CD4-positive, CD25-positive, alpha-beta regulatory T cell (primary cell): ENCODE measurements around the gene TMSB10. TPM values are rescaled to one million over a fixed set of nuclear protein-coding genes. Genes with fewer than 3 reads are reported as not detected.

Source experiments
- ATAC-seq, 2 donors: fragments of 150-1000 bp; cut with Tn5 transposase; one replicate each; pipeline ENCODE4 v1.10.0; 2021; ENCODE audit warnings: low read depth in 2 of 2, moderate number of reproducible peaks in 2 of 2, moderate library complexity in 1 of 2
- DNase-seq, 3 donors: peaks; one replicate each; pipeline versions ENCODE4 v3.0.0 to v3.0.0-alpha.2; 2012 to 2022; ENCODE audit warnings: mixed read lengths in 1 of 3
- H3K27ac ChIP-seq: one replicate; pipeline ENCODE4 v1.7.0; 2013; ENCODE audit warnings: mild to moderate bottlenecking, low read length; ENCODE audit not compliant: insufficient read depth, poor library complexity, severe bottlenecking
- H3K27me3 ChIP-seq: one replicate; pipeline ENCODE4 v1.7.0; 2013; ENCODE audit warnings: low read length; ENCODE audit not compliant: control insufficient read depth, insufficient read depth
- H3K36me3 ChIP-seq: one replicate; pipeline ENCODE4 v1.7.0; 2013; ENCODE audit warnings: mild to moderate bottlenecking, low read length, moderate library complexity; ENCODE audit not compliant: control insufficient read depth, insufficient read depth
- H3K4me1 ChIP-seq: 2 replicates; pipeline ENCODE4 v1.7.0; 2013; ENCODE audit warnings: mild to moderate bottlenecking, low read length; ENCODE audit not compliant: insufficient read depth, control insufficient read depth, poor library complexity, severe bottlenecking
- H3K4me3 ChIP-seq: one replicate; pipeline ENCODE4 v1.7.0; 2013; ENCODE audit warnings: low read depth, mild to moderate bottlenecking, low read length, moderate library complexity
- H3K9me3 ChIP-seq, 2 experiments: 1 replicate in 1 of 2; 2 replicates in 1 of 2; pipeline ENCODE4 v1.7.0; 2013; ENCODE audit warnings: low read length in 2 of 2, mild to moderate bottlenecking in 1 of 2, moderate library complexity in 1 of 2; ENCODE audit not compliant: control insufficient read depth in 2 of 2
- H3K27ac Mint-ChIP-seq, 3 donors: one replicate each; pipeline ENCODE4 v1.8.0; 2020 to 2022; ENCODE audit warnings: mild to moderate bottlenecking in 3 of 3, mixed read lengths in 3 of 3, moderate library complexity in 2 of 3
- H3K27me3 Mint-ChIP-seq: one replicate; pipeline ENCODE4 v1.8.0; 2022; ENCODE audit warnings: mild to moderate bottlenecking, mixed read lengths
- H3K36me3 Mint-ChIP-seq: one replicate; pipeline ENCODE4 v1.8.0; 2020; ENCODE audit warnings: mixed read lengths
- H3K4me1 Mint-ChIP-seq, 4 donors: one replicate each; pipeline ENCODE4 v1.8.0; 2020 to 2022; ENCODE audit warnings: mixed read lengths in 4 of 4, mild to moderate bottlenecking in 1 of 4
- H3K4me3 Mint-ChIP-seq, 4 donors: one replicate each; pipeline ENCODE4 v1.8.0; 2020 to 2022; ENCODE audit warnings: mild to moderate bottlenecking in 4 of 4, mixed read lengths in 4 of 4, moderate library complexity in 3 of 4
- H3K9me3 Mint-ChIP-seq, 7 donors: one replicate each; pipeline ENCODE4 v1.8.0; 2020 to 2022; ENCODE audit warnings: mixed read lengths in 7 of 7, mild to moderate bottlenecking in 3 of 7, moderate library complexity in 2 of 7
- polyA plus RNA-seq, 4 donors: library from polyadenylated mRNA; unstranded; fragments of 300-500 nt; fragmentation: Illumina TruSeq; gene quantifications; one replicate each; pipeline ENCODE4 v1.2.3, GENCODE V29; 2021
- total RNA-seq: library from RNA; stranded (reverse); gene quantifications from one replicate; pipeline ENCODE4 v1.2.3, GENCODE V29; 2022

Gene TMSB10
- total RNA-seq = 2,468 TPM
- polyA plus RNA-seq = over 10,000 TPM in 1 of 4 donors, 1,000 to 10,000 TPM in 3; 7,086 to 10,693 (median 8,015) TPM

DNA sequence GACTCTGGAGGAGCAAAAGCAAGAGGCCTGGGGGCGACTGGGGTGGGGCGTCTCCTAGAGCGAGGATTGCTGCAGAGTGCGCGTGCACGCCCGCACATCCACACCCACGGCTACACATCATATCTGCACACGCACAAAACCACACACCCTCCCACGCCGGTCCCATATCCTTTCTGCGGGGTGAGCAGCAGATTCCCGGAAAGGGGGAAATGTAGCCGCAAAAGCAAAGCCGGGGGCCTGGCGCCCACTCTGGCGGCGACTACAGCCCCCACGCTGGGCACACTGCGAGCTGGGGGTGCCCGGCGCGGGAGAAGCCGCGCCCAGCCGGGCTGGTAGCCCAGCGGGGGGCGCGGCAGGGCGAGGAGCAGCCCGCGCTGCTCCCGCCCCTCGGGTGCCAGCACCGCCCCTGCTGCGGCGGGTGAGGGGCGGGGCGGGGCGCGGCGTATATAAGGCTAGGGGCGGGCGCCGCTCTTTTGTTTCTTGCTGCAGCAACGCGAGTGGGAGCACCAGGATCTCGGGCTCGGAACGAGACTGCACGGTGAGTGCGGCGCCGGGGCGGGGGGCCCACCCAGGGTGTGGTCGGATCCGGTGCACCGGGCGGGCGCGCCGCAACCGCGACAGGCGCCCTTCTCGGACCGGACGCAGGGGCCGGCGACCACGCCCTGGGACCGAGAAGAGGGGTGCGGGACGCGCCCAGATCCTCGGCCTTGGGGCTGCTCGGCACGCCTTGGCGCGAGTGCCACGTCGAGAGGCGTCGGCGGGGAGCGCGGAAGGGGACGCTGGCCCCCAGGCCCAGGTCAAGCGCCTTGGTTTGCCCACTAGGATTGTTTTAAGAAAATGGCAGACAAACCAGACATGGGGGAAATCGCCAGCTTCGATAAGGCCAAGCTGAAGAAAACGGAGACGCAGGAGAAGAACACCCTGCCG, at the start of gene TMSB10:
Gene TMSB10 (plus strand): TSS at position 476 of the 927 bp plus-strand sequence.
- Mint-ChIP-seq H3K27me3 (no peaks in the 10 kb centered on the region), H3K27ac (peak within 1 kb of the TSS; percentile 91 to 96 (median 94)), H3K9me3 (peaks cover 1 to 17% (median 6%) of the 10 kb centered on the region in 7 donors), H3K4me1 (peaks cover 21 to 67% (median 46%) of the 10 kb centered on the region in 4 donors), H3K4me3 (peak within 1 kb of the TSS; percentile 92 to 97 (median 97)), H3K36me3 (peaks cover 25% of the 10 kb centered on the region)
- Histone ChIP-seq H3K27ac (peak within 1 kb of the TSS; percentile 79), H3K9me3 (no peaks in the 10 kb centered on the region), H3K4me3 (peak within 1 kb of the TSS; percentile 99), H3K36me3 (peaks cover 4% of the 10 kb centered on the region), H3K27me3 (no peaks in the 10 kb centered on the region), H3K4me1 (peaks cover 32% of the 10 kb centered on the region)
- ATAC-seq (peak; percentile 67 to 73), DNase-seq (peak; percentile 85 to 93 (median 92))

DNA sequence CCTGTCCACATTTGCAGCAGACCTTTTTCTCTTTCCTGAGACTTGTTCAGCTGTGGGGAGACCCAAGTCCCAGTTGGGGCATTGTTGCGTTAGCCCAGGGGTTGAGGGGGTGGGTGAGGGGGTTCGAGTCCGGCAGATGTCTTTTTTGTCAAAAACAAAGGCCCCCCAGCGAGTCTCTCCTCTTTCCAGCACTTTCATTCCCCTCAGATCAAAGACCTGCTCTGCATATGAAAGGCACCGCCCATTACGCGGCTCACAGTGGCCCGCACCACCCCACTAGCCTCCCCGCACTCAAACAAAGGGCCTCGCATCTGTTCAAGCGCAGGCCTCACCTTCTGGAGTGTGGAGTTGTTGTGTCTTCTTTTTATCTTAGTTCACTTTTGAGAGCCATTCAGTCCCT, 49.7 kb upstream of the TMSB10 start:
- Mint-ChIP-seq H3K27me3 (no peaks in the 10 kb centered on the region), H3K9me3 (peaks cover 2 to 12% (median 4%) of the 10 kb centered on the region in 7 donors), H3K36me3 (peaks cover 51% of the 10 kb centered on the region), H3K27ac (peak overlapping the region; percentile 92 to 98 (median 97)), H3K4me3 (peak overlapping the region; percentile 46 to 87 (median 74)), H3K4me1 (peaks cover 20 to 93% (median 75%) of the 10 kb centered on the region in 4 donors)
- no peaks in the 10 kb centered on the region for H3K27me3 ChIP-seq
- peaks cover 0 to 3% of the 10 kb centered on the region in 2 experiments for H3K9me3 ChIP-seq
- peaks cover 69% of the 10 kb centered on the region for H3K4me1 ChIP-seq
- peak overlapping the region; percentile 33 for H3K4me3 ChIP-seq
- ATAC-seq = peak in 1 of 2 donors; percentile 45
- DNase-seq = no peak
- H3K36me3 ChIP-seq = no peaks in the 10 kb centered on the region
- H3K27ac ChIP-seq = peak overlapping the region; percentile 71

DNA sequence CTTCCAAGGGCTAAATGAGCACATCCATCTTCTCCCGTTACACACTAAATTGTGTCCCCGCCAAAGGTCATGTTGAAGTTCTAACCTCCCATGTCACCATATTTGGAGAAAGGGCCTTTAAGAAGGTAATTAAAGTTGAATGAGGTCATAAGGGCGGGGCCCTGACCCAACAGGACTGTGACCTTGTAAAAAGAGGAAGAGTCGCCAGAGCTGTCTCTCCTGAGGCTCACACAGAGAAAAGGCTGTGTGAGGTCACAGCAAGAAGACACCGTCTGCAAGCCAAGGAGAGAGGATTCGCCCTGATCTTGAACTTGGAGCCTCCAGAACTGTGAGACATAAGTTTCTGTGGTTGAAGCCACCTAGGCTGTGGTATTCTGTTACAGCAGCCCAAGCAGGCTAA, 48.7 kb upstream of the TMSB10 start:
- peaks cover 42% of the 10 kb centered on the region for H3K36me3 Mint-ChIP-seq
- Histone ChIP-seq H3K9me3 (peaks cover 0 to 3% of the 10 kb centered on the region in 2 experiments), H3K27ac (peak overlapping the region; percentile 71), H3K36me3 (no peaks in the 10 kb centered on the region), H3K27me3 (no peaks in the 10 kb centered on the region), H3K4me1 (peaks cover 74% of the 10 kb centered on the region), H3K4me3 (peak overlapping the region; percentile 14)
- H3K9me3 Mint-ChIP-seq = peaks cover 2 to 12% (median 4%) of the 10 kb centered on the region in 7 donors
- ATAC-seq (peak; percentile 30 to 49), DNase-seq (peak in 1 of 3 donors; percentile 61)
- no peaks in the 10 kb centered on the region for H3K27me3 Mint-ChIP-seq
- H3K4me1 Mint-ChIP-seq = peaks cover 20 to 93% (median 74%) of the 10 kb centered on the region in 4 donors
- peak overlapping the region; percentile 92 to 97 (median 93) for H3K27ac Mint-ChIP-seq
- peak overlapping the region; percentile 46 to 87 (median 72) for H3K4me3 Mint-ChIP-seq

DNA sequence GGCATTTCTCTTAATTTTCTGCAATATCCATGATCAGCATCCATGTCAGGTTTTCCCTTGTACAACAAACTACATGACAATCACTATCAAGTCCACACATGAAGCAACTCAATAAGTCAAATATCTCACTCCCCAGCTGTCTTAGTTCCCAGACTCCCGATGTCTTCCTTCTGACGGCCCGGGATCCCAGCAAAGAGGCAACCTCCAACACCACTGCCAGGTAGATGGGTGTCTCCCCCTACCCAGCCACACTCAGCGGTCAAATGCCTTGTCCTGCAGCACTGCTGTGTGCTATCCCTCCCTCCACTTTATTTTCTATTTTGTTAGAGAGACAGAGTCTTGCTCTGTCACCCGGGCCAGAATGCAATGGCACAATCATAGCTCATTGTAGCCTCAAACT, 47.9 kb upstream of the TMSB10 start:
- Mint-ChIP-seq H3K9me3 (peaks cover 1 to 10% (median 4%) of the 10 kb centered on the region in 7 donors), H3K27me3 (no peaks in the 10 kb centered on the region), H3K4me1 (peaks cover 20 to 93% (median 71%) of the 10 kb centered on the region in 4 donors), H3K4me3 (peak overlapping the region; percentile 46 to 87 (median 72)), H3K36me3 (peaks cover 34% of the 10 kb centered on the region), H3K27ac (peak overlapping the region; percentile 92 to 97 (median 93))
- H3K9me3 ChIP-seq = peaks cover 0 to 3% of the 10 kb centered on the region in 2 experiments
- H3K4me3 ChIP-seq = peak overlapping the region; percentile 5
- DNase-seq (no peak), ATAC-seq (no peak)
- H3K4me1 ChIP-seq = peaks cover 81% of the 10 kb centered on the region
- H3K36me3 ChIP-seq = no peaks in the 10 kb centered on the region
- H3K27ac ChIP-seq = peak overlapping the region; percentile 71
- H3K27me3 ChIP-seq = no peaks in the 10 kb centered on the region

DNA sequence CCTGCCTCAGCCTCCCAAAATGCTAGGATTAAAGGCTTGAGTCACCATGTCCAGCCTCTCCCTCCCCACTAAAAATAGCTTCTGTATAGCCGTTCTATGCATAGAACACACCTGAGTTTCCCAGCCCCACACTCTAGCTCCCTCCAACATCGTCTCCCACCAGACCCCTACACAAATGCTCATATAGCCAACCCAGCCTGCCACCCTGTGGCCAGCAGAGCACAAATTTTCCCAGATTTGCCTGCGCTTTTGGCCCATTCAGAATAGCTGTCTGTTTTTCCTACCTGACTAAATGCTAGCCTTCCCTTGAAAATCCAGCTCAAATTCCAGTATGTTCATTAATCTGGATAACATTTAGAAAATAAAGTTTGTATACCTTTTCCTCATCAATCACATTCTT, 47.3 kb upstream of the TMSB10 start:
- Mint-ChIP-seq H3K27ac (peak overlapping the region; percentile 92 to 97 (median 97)), H3K27me3 (no peaks in the 10 kb centered on the region), H3K36me3 (peaks cover 32% of the 10 kb centered on the region), H3K4me1 (peaks cover 20 to 93% (median 69%) of the 10 kb centered on the region in 4 donors), H3K4me3 (peak overlapping the region in 3 of 4 donors; percentile 11 to 84 (median 46)), H3K9me3 (peaks cover 0 to 5% (median 3%) of the 10 kb centered on the region in 7 donors)
- peak overlapping the region; percentile 42 for H3K27ac ChIP-seq
- H3K36me3 ChIP-seq = no peaks in the 10 kb centered on the region
- H3K4me1 ChIP-seq = peaks cover 83% of the 10 kb centered on the region
- no peaks in the 10 kb centered on the region for H3K27me3 ChIP-seq
- H3K4me3 ChIP-seq = peak overlapping the region; percentile 54
- ATAC-seq = no peak
- H3K9me3 ChIP-seq = peaks cover 0 to 3% of the 10 kb centered on the region in 2 experiments
- no peak for DNase-seq

DNA sequence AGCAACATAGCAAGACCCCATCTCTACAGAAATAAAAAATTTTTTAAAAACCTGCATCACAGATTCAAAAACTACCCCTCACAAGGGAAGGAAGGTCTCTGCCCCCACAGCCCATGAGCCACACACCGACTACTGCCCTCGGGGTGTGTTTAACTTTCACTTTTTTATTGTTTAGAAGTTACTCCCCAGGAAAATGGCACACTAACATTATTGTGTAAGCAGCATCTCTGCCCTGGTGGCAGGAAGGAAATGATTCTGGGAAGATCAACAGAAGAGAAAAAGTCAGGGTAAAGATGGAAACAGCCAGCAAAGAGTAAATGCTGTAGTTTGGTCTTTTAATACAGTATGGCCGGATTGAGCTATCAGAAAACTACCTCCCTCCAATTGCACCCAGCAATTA, 46.5 kb upstream of the TMSB10 start:
- H3K9me3 ChIP-seq = no peaks in the 10 kb centered on the region
- H3K4me3 ChIP-seq = peak overlapping the region; percentile 54
- Mint-ChIP-seq H3K27me3 (no peaks in the 10 kb centered on the region), H3K36me3 (peaks cover 28% of the 10 kb centered on the region), H3K27ac (peak overlapping the region; percentile 92 to 97 (median 97)), H3K4me1 (peaks cover 20 to 96% (median 69%) of the 10 kb centered on the region in 4 donors), H3K9me3 (peaks cover 0 to 4% (median 0%) of the 10 kb centered on the region in 7 donors), H3K4me3 (peak overlapping the region; percentile 39 to 81 (median 75))
- DNase-seq = no peak
- H3K27ac ChIP-seq = peak overlapping the region; percentile 42
- H3K27me3 ChIP-seq = no peaks in the 10 kb centered on the region
- peaks cover 83% of the 10 kb centered on the region for H3K4me1 ChIP-seq
- no peaks in the 10 kb centered on the region for H3K36me3 ChIP-seq
- no peak for ATAC-seq

DNA sequence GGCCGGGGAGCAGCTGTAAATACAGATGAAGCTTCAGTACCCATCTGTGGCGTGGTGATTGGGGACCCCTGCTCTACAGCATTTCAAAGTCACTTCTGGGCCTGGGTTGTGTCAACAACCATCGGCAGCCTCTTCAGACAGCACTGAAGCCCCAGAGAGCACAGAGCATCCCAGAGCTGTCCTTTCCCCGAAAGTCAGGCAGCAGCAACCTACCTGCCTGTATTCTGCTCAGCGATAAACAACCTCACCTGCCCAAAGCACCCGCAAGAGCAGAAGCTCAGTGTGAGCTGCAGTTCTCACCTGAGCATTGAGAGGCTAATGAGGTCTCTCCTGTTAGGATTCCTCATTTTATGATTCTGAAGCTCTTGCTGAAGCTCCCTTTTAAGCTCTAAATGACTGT, 43.9 kb upstream of the TMSB10 start:
- ATAC-seq = no peak
- peak overlapping the region in 3 of 4 donors; percentile 48 to 70 (median 55) for H3K4me3 Mint-ChIP-seq

More for the DNA sequence above, 43.9 kb upstream of the TMSB10 start:
- H3K27me3 ChIP-seq = no peaks in the 10 kb centered on the region
- no peak overlapping the region for H3K4me3 ChIP-seq
- H3K9me3 ChIP-seq = no peaks in the 10 kb centered on the region
- Mint-ChIP-seq H3K36me3 (peaks cover 24% of the 10 kb centered on the region), H3K27me3 (no peaks in the 10 kb centered on the region), H3K4me1 (peaks cover 23 to 96% (median 65%) of the 10 kb centered on the region in 4 donors), H3K27ac (peak overlapping the region; percentile 82 to 93 (median 92)), H3K9me3 (peaks cover 0 to 4% (median 0%) of the 10 kb centered on the region in 7 donors)
- no peak for DNase-seq
- H3K27ac ChIP-seq = peak overlapping the region; percentile 7
- H3K4me1 ChIP-seq = peaks cover 72% of the 10 kb centered on the region
- H3K36me3 ChIP-seq = no peaks in the 10 kb centered on the region
